CD14-positive monocyte (primary cell): ENCODE data around the gene TOX3. TPM values are rescaled to one million over a fixed set of nuclear protein-coding genes. Genes with fewer than 3 reads are reported as not detected.

Source experiments
- DNase-seq, 3 donors: peaks; one replicate each; pipeline ENCODE4 v3.0.0-alpha.2; 2011 to 2022
- H2AFZ ChIP-seq: 2 replicates; pipeline ENCODE4 v1.6.0; 2012; ENCODE audit warnings: mild to moderate bottlenecking, low read depth, low read length, inconsistent platforms; ENCODE audit not compliant: insufficient read depth, poor library complexity, severe bottlenecking
- H3K27ac ChIP-seq, 2 donors: 1 replicate in 1 of 2; 2 replicates in 1 of 2; pipeline ENCODE4 v1.5.1; 2012 to 2013; ENCODE audit warnings: low read length in 2 of 2, control low read depth in 1 of 2, inconsistent platforms in 1 of 2, low read depth in 1 of 2, mild to moderate bottlenecking in 1 of 2
- H3K27me3 ChIP-seq, 2 donors: one replicate each; pipeline versions ENCODE4 v1.6.0 to v1.6.1; 2011 to 2013; ENCODE audit warnings: low read length in 2 of 2; ENCODE audit not compliant: control insufficient read depth in 2 of 2, insufficient read depth in 2 of 2
- H3K36me3 ChIP-seq, 2 donors: replicated peaks in 1 of 2; 1 replicate in 1 of 2; 2 replicates in 1 of 2; pipeline versions ENCODE4 v1.5.1 to v1.6.1; 2012 to 2013; ENCODE audit warnings: low read length in 2 of 2, control low read depth in 1 of 2, inconsistent platforms in 1 of 2, mild to moderate bottlenecking in 1 of 2; ENCODE audit not compliant: insufficient read depth in 2 of 2, control insufficient read depth in 1 of 2
- H3K4me1 ChIP-seq, 2 donors: 1 replicate in 1 of 2; 2 replicates in 1 of 2; pipeline versions ENCODE4 v1.5.1 to v1.6.1; 2012 to 2013; ENCODE audit warnings: low read length in 2 of 2, control low read depth in 1 of 2, inconsistent platforms in 1 of 2, mild to moderate bottlenecking in 1 of 2, moderate library complexity in 1 of 2; ENCODE audit not compliant: insufficient read depth in 2 of 2, control insufficient read depth in 1 of 2
- H3K4me2 ChIP-seq: replicated peaks from 2 replicates; pipeline ENCODE3; 2012; ENCODE audit warnings: low read length, moderate library complexity, mild to moderate bottlenecking; ENCODE audit not compliant: poor library complexity, severe bottlenecking; ENCODE audit errors: extremely low read depth
- H3K4me3 ChIP-seq, 3 experiments: fragments of 200-600 bp in 1 of 3; sonication (generic) in 1 of 3; replicated peaks in 1 of 3; 1 replicate in 2 of 3; 2 replicates in 1 of 3; pipeline ENCODE4 v1.5.1; 2011 to 2013; ENCODE audit warnings: low read length in 3 of 3, mild to moderate bottlenecking in 3 of 3, control low read depth in 2 of 3, low read depth in 2 of 3, inconsistent platforms in 1 of 3, moderate library complexity in 1 of 3
- H3K79me2 ChIP-seq: 2 replicates; pipeline ENCODE4 v1.6.0; 2012; ENCODE audit warnings: mild to moderate bottlenecking, control low read depth, inconsistent platforms, low read length, moderate library complexity; ENCODE audit not compliant: insufficient read depth
- H3K9ac ChIP-seq: 2 replicates; pipeline ENCODE4 v1.6.0; 2017; ENCODE audit warnings: low read length, mild to moderate bottlenecking; ENCODE audit not compliant: insufficient read depth, poor library complexity, severe bottlenecking
- H3K9me3 ChIP-seq, 2 donors: replicated peaks in 1 of 2; 1 replicate in 1 of 2; 2 replicates in 1 of 2; pipeline versions ENCODE4 v1.5.1 to v1.6.1; 2012 to 2013; ENCODE audit warnings: low read length in 2 of 2, control low read depth in 1 of 2; ENCODE audit not compliant: control insufficient read depth in 1 of 2, insufficient read depth in 1 of 2
- H4K20me1 ChIP-seq: 2 replicates; pipeline ENCODE4 v1.6.0; 2012; ENCODE audit warnings: mild to moderate bottlenecking, low read length, control low read depth, moderate library complexity; ENCODE audit not compliant: insufficient read depth
- H3K27ac Mint-ChIP-seq, 7 donors: one replicate each; pipeline ENCODE4 v1.8.0; 2020; ENCODE audit warnings: mild to moderate bottlenecking in 7 of 7, mixed read lengths in 7 of 7, moderate library complexity in 6 of 7, inconsistent platforms in 2 of 7
- H3K27me3 Mint-ChIP-seq, 3 donors: one replicate each; pipeline ENCODE4 v1.8.0; 2021 to 2022; ENCODE audit warnings: low read depth in 3 of 3, mild to moderate bottlenecking in 3 of 3, mixed read lengths in 3 of 3, moderate library complexity in 3 of 3, inconsistent platforms in 1 of 3
- H3K36me3 Mint-ChIP-seq, 2 donors: one replicate each; pipeline ENCODE4 v1.8.0; 2020; ENCODE audit warnings: mixed read lengths in 2 of 2, inconsistent platforms in 1 of 2, mild to moderate bottlenecking in 1 of 2
- H3K4me1 Mint-ChIP-seq: one replicate; pipeline ENCODE4 v1.8.0; 2020; ENCODE audit warnings: mild to moderate bottlenecking, mixed read lengths
- H3K4me3 Mint-ChIP-seq, 2 donors: one replicate each; pipeline ENCODE4 v1.8.0; 2020; ENCODE audit warnings: mild to moderate bottlenecking in 2 of 2, mixed read lengths in 2 of 2, moderate library complexity in 1 of 2
- H3K9me3 Mint-ChIP-seq, 7 donors: one replicate each; pipeline ENCODE4 v1.8.0; 2020 to 2022; ENCODE audit warnings: mixed read lengths in 7 of 7, mild to moderate bottlenecking in 6 of 7, moderate library complexity in 6 of 7, inconsistent platforms in 2 of 7
- WGBS: methylation state at CpG from one replicate; pipeline ENCODE4 v1.1.5; 2013; ENCODE audit warnings: missing lambda C conversion rate; ENCODE audit not compliant: insufficient coverage; 5-methylcytosine and 5-hydroxymethylcytosine counted together
- intact Hi-C, 2 donors: fragments of 100-400 bp; cut with micrococcal nuclease; formaldehyde crosslinking; loops; one replicate each; pipeline versions ENCODE4 v1.15.0 to v1.15.1; 2023
- polyA plus RNA-seq, 3 donors: library from polyadenylated mRNA; depleted of rRNA in 1 of 3; unstranded in 2 of 3; stranded (reverse) in 1 of 3; fragments of 300-500 nt in 2 of 3; fragments of >200 nt in 1 of 3; fragmentation: Illumina TruSeq in 2 of 3; gene quantifications; 1 replicate in 2 of 3; 2 replicates in 1 of 3; pipeline ENCODE4 v1.2.3, GENCODE V29; 2012 to 2021
- TF ChIP-seq, protein P1 (sequence below): fragments of 200-600 bp; IDR thresholded peaks from one replicate; pipeline ENCODE4 v1.8.0; 2022; ENCODE audit warnings: antibody characterized with exemption, mild to moderate bottlenecking

Gene TOX3
- polyA plus RNA-seq, 3 donors: not detected

DNA sequence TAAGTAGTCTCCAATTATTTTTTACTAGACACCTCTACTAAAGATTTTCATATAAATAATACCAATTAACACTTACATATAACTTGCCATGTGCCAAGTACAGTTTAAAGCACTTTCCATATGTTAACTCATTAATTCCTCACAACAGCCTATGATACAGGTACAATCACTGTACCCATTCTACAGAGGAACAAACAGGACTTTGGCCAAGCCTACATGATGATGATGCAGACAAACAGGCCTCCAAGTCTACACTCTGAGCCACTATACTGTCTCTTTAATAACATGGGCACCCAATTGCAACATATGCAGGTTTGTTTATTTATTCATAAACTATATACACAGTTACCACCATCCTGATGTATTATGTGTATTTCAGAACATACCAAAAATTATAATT, 46.0 kb downstream of the TOX3 start:
- H3K9me3 ChIP-seq: peaks cover 0 to 5% of the 10 kb centered on the region in 2 donors
- no peaks in the 10 kb centered on the region for H4K20me1 ChIP-seq
- H3K79me2 ChIP-seq: no peaks in the 10 kb centered on the region
- H3K4me2 ChIP-seq: no peak overlapping the region
- no peak overlapping the region for H2AFZ ChIP-seq
- DNase-seq: no peak
- no peaks in the 10 kb centered on the region for H3K27me3 ChIP-seq
- Mint-ChIP-seq H3K27ac (no peak overlapping the region), H3K27me3 (peaks cover 0 to 1% (median 0%) of the 10 kb centered on the region in 3 donors), H3K4me1 (no peaks in the 10 kb centered on the region), H3K4me3 (no peak overlapping the region), H3K9me3 (peaks cover 0 to 3% (median 2%) of the 10 kb centered on the region in 7 donors), H3K36me3 (no peaks in the 10 kb centered on the region)
- intact Hi-C loops: no loop called here
- TF ChIP-seq, protein P1, sequence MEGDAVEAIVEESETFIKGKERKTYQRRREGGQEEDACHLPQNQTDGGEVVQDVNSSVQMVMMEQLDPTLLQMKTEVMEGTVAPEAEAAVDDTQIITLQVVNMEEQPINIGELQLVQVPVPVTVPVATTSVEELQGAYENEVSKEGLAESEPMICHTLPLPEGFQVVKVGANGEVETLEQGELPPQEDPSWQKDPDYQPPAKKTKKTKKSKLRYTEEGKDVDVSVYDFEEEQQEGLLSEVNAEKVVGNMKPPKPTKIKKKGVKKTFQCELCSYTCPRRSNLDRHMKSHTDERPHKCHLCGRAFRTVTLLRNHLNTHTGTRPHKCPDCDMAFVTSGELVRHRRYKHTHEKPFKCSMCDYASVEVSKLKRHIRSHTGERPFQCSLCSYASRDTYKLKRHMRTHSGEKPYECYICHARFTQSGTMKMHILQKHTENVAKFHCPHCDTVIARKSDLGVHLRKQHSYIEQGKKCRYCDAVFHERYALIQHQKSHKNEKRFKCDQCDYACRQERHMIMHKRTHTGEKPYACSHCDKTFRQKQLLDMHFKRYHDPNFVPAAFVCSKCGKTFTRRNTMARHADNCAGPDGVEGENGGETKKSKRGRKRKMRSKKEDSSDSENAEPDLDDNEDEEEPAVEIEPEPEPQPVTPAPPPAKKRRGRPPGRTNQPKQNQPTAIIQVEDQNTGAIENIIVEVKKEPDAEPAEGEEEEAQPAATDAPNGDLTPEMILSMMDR: no peak
- no peak overlapping the region for H3K27ac ChIP-seq
- no peak overlapping the region for H3K9ac ChIP-seq
- H3K4me1 ChIP-seq: no peaks in the 10 kb centered on the region
- H3K4me3 ChIP-seq: no peak overlapping the region
- no peaks in the 10 kb centered on the region for H3K36me3 ChIP-seq

GRCh38 chr16:52499060-52499440, 47.9 kb downstream of the TOX3 start:
- WGBS: no CpG with 5 or more reads among the region's 5 CpGs

More at GRCh38 chr16:52499060-52499440, 47.9 kb downstream of the TOX3 start:
- Mint-ChIP-seq H3K4me1 (no peaks in the 10 kb centered on the region), H3K36me3 (no peaks in the 10 kb centered on the region), H3K9me3 (peaks cover 0 to 2% (median 0%) of the 10 kb centered on the region in 7 donors), H3K27ac (no peak overlapping the region), H3K4me3 (no peak overlapping the region), H3K27me3 (peaks cover 0 to 1% (median 0%) of the 10 kb centered on the region in 3 donors)
- Histone ChIP-seq H3K27me3 (no peaks in the 10 kb centered on the region), H3K4me1 (no peaks in the 10 kb centered on the region), H3K79me2 (no peaks in the 10 kb centered on the region), H4K20me1 (no peaks in the 10 kb centered on the region), H3K4me3 (no peak overlapping the region), H3K9ac (no peak overlapping the region), H2AFZ (no peak overlapping the region), H3K27ac (no peak overlapping the region), H3K9me3 (peaks cover 0 to 5% of the 10 kb centered on the region in 2 donors), H3K4me2 (no peak overlapping the region), H3K36me3 (no peaks in the 10 kb centered on the region)
- TF ChIP-seq, protein P1: no peak
- intact Hi-C loops: no loop called here
- DNase-seq: no peak
